ENCODE measurements around the gene ARL3.
"Not testable (repeated sequence)": the region's sequence is repeated elsewhere in the genome, so short reads cannot be mapped to it uniquely, and the experiment has no call there.

The ARL3 gene

DNA sequence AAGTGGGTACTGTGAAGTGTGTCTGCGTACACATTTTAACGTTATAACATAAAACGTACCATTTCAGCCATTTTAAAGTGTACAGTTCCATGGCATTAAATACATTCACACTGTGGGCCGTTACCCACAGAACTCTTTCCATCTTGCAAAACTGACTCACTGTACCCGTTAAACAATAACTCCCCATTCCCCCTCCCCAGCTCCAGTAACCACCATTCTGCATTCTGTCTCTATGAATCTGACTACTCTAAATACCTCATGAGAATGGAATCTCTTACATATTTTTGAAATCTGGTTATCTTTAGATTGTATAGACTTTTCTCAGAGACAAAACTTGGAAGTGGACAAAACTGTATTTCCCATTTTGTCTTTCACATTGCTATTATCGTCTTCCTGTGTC is 9.3 kb downstream of the ARL3 start:
- DNase-seq (ENCODE audit: low spot score) = no peak

DNA sequence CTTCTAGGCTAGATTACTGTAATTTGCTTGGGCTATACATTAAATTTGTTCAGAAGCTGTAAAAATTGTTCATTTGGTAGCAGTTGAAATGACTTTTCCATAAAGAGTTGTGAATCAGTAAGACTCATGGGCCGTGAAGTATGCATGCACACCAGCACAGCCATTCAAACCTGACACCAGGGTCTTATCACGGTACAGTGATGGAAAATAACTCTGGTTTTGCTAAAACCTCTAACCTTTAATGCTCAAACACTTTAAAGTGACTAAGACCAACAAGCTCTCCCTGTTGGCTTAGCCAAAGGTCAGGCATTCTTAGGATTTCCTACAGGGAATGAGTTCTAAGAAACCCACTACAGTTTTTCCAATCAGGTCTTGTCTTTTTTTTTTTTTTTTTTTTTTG is 11.5 kb downstream of the ARL3 start:
- no peak for DNase-seq (ENCODE audit: low spot score)

DNA sequence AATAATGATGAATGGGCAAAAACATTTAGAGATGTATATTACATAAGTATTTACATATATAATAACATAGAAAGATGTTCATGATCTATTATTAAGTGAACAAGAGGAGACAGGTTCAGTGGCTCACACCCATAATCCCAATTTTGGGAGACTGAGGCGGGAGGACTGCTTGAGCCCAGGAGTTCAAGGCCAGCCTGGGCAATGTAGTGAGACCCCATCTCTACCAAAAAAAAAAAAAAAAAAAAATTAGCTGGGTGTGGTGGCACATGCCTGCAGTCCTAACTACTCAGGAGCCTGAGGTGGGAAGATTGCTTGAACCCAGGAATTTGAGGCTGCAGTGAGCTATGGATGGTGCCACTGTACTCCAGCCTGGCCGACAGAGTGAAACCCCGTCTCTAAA is 12.4 kb downstream of the ARL3 start:
- no peak for DNase-seq (ENCODE audit: low spot score)

DNA sequence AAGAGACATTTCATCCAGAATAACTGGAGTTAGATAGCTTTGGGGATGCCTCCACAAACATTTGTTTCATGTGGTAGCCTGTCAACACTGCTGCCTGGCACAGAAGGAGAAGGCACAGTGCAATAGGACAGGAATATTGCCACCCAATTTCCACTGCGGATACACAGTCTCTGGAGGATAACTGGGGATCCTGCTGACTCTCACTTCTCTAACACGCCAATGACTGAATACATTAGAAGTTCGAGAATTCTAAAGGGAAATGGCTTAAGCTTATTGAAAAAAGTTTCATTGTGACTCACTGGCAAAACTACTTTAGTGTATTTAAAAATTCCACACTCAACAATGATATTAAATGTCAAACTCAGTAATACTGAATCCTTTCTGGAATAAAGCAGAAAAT is 12.9 kb downstream of the ARL3 start:
- DNase-seq (ENCODE audit: low spot score) = no peak

DNA sequence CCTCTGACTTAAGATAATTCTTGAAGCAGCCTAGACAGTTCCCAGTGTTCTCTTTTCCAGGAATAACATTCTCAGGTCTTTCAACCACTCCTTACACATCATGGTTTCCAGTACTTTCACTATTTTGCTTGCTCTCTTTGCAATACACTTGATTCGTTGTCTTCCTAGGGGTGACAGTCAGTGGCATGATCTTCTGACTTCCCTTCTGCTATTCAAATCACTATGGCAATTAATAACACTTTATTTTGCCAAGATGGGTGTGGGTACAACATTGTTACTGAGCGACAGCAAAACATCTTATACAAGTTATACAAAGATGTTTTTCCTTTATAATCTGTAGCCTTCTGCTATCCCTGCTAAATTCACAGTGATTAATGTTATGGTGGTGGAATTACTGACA is 15.3 kb downstream of the ARL3 start:
- DNase-seq (ENCODE audit: low spot score) = no peak

DNA sequence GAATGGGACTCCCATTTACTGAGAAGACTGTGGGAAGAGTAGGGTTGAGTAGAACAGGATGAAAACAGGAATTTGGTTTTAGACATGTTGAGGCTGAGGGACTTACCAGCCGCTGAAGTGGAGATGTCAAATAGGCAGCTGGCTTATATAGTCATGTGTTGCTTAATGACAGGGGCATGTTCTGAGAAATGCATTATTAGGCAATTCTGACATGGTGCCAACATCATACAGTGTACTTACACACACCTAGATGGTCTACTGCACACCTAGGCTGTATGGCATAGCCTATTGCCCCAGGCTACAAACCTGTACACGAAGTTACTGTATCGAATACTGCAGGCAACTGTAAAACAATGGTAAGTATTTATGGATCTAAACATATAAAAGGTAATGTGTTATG is 17.5 kb downstream of the ARL3 start:
- no peak for DNase-seq (ENCODE audit: low spot score)

DNA sequence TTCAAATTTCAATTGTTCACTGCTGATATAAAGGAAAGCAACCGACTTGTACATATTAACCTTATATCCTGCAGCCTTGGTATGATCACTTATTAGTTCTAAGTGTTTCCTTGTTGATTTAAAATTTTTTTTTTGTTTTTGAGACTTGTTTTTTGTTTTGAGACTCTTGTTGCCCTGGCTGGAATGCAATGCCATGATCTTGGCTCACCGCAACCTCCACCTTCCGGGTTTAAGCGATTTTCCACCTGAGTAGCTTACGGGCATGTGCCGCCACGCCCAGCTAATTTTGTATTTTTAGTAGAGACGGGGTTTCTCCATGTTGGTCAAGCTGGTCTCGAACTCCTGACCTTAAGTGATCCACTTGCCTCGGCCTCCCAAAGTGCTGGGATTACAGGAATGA is 18.8 kb downstream of the ARL3 start:
- not testable (repeated sequence) for DNase-seq (ENCODE audit: low spot score)

DNA sequence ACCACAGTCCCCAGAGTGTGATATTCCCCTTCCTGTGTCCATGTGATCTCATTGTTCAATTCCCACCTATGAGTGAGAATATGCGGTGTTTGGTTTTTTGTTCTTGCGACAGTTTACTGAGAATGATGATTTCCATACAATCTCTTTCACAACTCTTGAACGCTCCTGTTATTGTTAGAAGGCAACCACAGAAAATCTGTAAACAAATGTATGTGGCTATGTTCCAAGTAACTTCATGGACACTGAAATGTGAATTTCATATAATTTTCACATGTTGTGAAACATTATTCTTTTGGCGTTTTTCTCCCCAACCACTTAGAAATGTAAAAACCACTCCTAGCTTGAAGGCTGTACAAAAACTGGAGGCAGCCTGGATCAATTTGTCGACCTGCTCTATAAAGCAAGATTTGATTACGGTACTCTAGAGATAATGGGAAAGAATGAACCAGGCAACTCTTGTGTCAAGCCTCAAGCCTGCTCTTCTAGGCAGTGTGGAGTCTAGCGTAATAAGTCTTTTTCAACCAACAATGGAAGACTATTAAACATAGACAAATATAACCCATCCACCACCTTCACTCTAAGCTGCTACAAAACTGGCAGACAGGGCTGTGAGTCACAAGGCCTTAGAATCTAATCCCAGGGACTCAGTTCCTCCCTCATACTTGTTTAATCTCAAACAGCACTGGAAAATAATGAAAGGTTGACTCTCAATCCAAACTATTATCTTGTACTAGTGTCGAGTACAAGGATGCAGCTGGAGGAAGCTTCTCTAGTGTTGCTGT is 22.7 kb downstream of the ARL3 start:
- DNase-seq (ENCODE audit: low spot score) = no peak

DNA sequence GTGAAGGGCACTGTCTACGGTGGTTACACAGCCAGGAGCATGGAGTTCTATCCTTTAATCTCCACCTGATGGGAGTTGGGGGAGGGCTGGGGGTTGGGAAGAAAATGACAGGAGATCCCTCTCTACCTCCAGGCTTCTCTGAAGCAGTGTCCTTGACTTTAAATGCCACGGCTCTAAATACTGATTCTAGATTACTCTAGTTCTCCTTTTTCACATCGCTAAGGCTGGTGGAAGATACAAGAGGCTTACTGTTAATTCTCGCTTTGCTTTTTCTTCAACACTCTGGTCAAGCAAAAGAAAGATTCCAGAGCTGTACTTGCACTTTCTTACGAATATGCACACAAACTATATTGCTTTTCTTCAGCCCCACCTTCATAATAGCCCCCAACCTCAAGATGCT is 30.5 kb downstream of the ARL3 start:
- DNase-seq (ENCODE audit: low spot score) = no peak

DNA sequence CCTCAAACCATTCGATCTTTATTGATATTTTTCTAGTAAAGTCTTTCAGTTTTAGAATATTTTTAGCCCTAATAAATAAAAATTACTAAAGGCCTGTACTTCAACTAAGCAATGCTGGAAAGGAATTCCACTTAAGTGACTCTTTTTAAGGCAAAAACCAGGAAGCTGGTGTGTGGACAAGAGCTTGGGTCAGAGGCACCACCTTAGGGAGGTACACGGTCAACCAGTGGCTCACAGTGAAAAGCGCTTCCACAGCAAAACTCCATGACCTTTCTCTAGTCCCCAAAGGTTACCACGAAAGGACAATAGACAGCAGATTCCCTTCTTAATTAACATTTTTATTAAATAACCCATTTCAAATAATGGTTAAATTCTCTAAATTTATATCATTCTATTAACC is 31.2 kb downstream of the ARL3 start:
- no peak for DNase-seq (ENCODE audit: low spot score)

DNA sequence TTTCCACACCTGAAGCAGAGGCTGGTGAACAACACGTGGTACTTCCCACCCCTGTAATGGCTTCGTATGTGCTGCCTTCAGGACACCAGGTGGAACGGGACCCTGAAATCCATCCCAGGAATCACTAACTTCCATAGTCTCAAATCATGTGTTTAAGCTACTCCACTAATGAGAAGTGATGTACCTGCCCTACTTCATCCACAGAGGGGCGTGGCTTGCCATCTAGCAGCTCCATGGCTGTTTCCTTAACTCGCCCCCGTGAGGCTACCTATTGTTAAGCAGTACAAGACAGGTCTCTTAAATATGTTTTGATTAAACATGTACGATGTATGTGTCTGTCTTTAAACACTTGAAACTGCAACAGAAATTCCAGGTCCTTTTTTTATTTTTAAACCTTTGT is 31.8 kb downstream of the ARL3 start:
- DNase-seq (ENCODE audit: low spot score) = no peak

DNA sequence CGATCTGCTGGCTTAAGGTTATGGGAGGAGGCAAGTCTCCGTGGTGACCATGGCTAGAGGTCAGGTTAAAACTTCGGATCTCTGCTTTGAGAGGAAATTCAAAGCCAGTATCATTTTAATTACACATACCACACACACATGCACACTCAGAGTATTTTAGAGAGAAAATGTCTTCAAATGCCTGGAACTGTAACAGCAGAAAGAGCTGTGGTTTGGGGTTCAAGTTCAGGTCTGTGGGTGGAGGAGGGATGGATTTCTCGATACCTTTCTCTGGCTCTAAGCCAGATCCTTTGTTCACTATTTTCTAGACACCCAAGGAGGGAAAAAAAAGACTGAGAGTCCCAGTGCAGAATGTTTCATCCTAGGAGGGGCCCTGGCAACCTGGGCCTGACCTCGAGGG is 32.5 kb downstream of the ARL3 start:
- no peak for DNase-seq (ENCODE audit: low spot score)

DNA sequence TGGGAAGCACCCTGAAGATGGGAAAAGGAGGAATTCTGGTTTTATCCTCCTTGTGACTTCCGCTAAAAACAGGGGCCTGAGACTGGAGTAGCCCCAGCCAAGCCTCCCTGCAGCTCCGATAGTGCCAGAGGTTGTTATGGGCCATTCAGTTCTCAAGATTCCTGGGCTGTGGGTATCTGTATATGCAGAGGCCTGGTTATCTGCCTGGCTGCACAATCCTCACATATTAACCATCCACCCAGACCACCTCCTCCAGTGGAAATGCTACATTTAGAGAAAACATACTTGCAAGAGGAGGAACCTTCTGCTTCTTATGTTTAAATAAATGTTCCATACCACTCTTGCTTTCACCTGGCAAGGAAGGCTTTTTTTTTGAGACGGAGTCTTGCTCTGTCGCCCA is 34.6 kb downstream of the ARL3 start:
- no peak for DNase-seq (ENCODE audit: low spot score)

DNA sequence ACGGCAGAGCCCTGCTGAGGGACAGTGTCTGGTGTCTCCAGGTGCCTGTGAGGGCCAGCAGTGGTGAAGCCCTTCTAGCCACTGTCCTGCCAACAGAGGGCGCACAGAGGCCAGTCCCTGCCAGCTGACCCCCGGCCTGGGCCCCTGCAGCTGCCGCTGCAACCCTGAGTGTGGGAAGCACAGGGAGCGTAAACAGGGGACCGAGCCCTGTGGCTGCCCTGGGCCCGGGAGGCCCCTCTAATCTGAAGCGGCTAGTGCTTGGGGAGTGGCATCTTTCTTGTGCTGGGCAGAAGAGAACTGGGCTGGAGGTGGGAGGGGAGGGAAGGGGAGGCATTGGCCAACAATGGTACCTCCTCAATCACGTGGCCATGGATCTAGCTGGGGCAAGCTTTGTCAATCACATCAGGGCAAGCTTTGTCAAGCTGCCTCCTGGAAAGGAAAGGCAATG is 35.3 kb downstream of the ARL3 start:
- peak; percentile 47 for DNase-seq (ENCODE audit: low spot score)

DNA sequence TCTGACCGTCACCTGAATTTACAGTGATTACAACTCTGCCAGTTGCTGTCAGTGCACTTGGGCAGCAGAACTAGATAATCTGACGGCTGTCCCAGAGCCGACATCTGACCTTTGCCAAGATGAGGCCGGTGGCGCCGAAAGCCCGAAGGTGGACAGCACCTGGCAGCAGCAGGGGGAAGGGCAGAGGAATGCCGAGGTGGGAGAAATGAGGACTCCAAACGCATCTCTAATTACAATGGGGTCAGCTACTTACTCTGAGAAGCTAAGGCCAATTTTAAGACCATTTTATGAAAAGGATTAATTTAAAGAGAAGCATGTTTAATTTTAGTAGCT is 36.2 kb downstream of the ARL3 start:
- no peak for DNase-seq (ENCODE audit: low spot score)

DNA sequence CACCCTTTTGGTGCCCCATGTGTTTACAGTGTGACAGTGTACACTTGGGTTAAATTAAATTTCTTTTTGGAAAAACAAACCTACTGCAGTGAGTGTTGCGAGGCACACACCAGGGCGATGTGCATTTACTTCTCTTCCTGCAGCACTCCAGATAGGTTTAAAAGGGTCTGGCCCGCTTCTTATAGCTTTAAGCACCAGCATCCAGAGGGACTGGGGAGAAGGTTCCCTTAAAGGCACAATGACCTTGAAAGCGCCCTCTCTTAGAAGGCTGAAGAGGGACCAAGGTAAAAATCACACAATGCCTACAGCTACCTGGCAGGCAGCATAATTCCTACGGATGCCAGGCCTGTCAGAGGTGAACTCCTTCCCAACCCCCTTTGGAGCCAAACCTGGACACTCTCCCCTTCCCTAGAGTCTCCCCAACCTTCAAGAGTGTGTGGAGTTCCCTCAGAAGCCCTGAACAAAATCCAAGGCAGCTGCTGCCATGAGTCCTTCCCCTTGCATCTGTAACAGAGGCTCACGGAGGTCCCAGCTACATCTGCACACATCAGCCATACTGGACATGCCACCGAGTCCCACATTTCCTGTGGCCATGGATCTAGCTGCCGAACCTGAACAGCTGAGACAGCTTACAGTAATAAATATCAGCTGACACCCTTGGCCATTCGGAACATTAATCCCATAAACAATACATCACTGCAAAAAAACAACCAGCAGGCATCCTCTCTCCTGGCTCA is 36.7 kb downstream of the ARL3 start:
- DNase-seq (ENCODE audit: low spot score) = no peak

DNA sequence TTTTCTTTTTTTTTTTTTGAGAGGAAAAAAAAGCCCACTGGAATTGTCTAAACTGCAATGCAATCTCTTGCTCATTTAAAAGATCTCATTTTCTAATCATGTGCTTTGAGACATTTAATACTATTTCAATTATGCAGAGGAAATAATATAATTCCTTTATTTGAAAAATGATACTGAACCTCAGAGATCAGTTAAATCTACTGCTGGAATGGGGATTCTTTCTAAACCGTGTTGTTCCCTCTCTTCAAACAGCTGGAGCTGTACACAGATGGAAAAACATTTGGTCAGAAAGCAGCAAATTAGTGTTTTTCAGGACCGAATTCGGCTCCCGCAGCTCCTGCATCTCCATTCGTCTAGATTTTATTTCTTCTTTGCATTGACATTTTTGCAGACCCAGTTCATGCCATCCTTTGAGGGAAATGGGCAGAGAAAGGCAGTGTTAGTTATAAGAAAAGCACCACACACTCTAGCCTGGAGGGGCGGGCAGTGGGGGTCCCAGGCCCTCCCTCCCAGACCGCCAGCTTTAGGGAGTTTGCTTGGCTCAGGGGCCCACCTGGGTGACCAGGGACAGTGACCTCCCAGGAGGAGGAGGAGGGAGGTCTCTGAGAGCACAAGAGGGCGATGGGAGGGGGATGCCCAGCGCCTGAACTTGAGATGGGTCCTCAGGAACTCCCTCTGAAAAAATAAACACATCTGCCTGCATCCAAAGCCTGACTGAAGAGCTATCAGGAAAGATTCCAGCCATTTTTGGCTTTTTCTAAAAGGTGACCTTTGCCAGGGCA is 37.5 kb downstream of the ARL3 start:
- no peak for DNase-seq (ENCODE audit: low spot score)

DNA sequence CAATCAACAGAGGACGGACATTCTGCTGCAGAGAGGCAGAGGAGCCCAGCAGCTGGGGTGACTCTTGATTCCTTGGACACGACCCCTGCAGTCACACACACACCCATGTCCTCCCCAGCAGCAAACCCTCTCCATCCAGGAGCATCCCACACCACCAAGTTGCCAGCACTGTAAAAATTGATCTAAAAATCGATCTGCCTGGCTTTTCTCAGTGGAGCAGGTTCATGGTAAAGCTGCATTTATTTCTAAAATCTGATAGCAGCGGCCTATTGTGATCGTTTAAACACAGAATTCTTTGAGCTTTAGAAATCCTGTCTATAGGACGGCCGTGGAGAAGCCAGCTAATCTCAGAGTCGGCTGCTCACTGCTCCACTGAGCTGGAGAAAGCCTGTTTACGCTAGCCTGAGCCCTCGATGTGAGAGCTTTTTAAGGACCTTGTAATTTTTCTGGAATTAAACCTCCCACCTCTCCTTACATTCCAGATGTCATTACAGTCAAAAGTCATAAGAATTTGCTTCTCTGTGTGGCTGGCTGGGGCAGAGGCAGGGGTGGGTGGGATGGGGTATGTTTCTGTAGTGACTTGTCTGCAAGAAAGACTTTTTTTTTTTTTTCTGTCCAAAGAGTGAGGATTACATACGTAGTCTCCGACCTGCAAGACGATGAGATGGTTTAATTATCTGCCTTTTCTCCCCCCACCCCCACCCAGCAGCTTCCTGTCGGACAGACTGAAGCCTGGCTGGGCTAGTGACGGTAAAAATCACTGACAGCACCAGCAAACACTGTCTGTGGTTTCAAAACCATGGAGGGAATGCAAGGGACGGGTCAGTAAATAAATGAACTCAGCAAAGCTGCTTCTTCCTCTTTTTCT is 38.3 kb downstream of the ARL3 start:
- no peak for DNase-seq (ENCODE audit: low spot score)

DNA sequence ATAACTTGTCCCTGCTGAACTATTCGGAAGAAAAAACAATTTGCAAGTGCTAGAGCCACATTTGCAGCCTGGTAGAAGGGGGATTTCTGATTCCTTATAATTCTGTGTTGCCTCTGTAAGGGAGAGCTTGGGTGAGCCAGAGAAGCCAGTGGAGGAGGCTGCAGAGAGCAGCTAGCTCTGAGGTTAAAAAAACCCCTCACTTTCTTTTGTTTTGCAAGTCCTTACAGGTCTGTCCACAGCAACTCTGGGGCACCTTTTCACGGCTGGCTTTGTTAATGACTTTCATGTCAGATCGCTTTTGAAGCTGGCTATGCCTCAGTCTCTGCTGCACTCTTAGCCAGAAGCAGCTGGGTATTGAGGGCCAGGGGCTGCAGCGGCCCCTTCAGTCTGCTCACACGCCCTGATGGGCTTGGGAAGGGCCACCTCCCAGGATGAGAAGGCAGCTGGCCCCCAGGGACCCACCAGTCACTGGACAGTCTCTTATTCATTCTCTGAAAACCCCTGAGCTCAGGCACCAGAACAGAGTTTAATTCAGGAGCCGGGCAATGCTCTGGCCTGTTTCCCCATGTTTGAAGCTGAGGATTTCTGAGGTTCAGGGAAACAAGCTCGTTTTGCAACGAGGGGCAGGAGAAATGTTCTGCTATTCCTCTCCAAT is 39.1 kb downstream of the ARL3 start:
- no peak for DNase-seq (ENCODE audit: low spot score)

DNA sequence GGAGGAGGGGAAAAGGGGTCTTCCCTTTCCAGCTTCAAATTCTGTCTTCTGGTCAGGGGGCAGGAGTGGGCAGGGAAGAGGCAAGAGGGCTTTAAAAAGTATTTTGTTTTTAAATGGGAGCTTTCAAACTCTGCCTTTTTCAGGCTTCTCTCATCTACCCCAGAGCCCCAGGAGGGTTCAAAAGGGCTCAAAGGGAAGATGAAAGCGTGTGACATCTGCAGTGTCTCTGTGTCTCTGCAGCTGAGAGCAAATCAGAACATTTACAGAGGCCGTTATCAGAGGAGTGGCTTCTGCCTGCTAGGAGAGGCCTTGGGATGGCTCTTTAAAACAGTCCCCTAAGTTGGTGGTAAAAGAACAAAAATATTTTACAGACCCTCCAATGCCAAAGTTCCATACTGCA is 39.6 kb downstream of the ARL3 start:
- DNase-seq (ENCODE audit: low spot score) = peak; percentile 38

DNA sequence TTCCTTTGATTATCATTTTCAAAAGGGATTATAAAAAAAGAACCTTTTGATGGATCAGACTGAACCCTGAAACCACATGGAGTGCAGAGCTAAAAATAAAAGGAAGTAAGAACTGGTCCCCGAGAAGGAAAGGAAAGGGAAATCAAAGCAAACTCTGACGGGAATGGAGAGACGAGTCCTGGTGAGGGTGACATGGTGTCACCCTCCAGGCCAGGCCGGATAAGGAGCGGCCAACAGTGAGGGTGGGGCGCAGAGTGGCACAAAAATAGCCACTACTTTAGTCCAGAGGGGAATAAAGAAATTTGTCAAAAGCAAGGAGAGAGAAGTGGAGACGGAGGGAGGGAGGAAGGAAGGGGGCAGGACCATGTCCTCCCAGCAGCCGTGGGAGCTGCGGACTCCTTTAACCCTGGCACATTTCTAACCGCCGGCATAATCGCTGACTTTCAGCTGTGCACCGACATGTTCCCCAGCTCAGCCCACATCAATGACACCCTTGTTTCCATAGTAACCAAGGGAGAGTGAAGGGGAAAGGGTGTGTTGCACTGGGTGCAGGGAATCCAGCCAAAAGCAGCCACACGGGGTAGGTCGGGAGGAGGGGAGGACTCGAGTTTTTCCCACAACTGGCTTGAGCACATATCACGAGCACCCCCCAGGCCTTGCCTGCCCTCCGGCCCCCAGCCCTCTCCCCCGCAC is 40.2 kb downstream of the ARL3 start:
- peak; percentile 90 for DNase-seq (ENCODE audit: low spot score)
